GM21360 (cell line): Measurements from ENCODE around the gene SHISAL1.

Experiments
- ATAC-seq: cut with Tn5 transposase; IDR thresholded peaks from one replicate; pipeline ENCODE4 v1.9.1; 2021; ENCODE audit warnings: mild to moderate bottlenecking, moderate library complexity; ENCODE audit not compliant: unreplicated experiment

Gene SHISAL1

GRCh38 chr22:44344407-44344806 is 31.7 kb upstream of the SHISAL1 start:
- no peak for ATAC-seq

GRCh38 chr22:44342347-44342956 is 29.7 kb upstream of the SHISAL1 start:
- ATAC-seq: no peak

GRCh38 chr22:44341431-44342346 is 28.9 kb upstream of the SHISAL1 start:
- ATAC-seq: no peak

- ATAC-seq: no peak
These were observed 27.8 kb upstream of the SHISAL1 start for GRCh38 chr22:44340271-44341239.

- ATAC-seq: no peak
These were observed 26.2 kb upstream of the SHISAL1 start for GRCh38 chr22:44338906-44339305.

GRCh38 chr22:44338177-44338810 is 25.5 kb upstream of the SHISAL1 start:
- no peak for ATAC-seq

GRCh38 chr22:44337678-44338004 is 24.9 kb upstream of the SHISAL1 start:
- ATAC-seq: no peak

- ATAC-seq: no peak
These were observed 24.4 kb upstream of the SHISAL1 start for GRCh38 chr22:44336962-44337677.

- ATAC-seq: no peak
These were observed 23.4 kb upstream of the SHISAL1 start for GRCh38 chr22:44335903-44336803.

- no peak for ATAC-seq
These were observed 22.5 kb upstream of the SHISAL1 start for GRCh38 chr22:44335066-44335839.

- ATAC-seq: no peak
These were observed 21.3 kb upstream of the SHISAL1 start for GRCh38 chr22:44333847-44334635.

GRCh38 chr22:44332946-44333345 is 20.2 kb upstream of the SHISAL1 start:
- no peak for ATAC-seq

GRCh38 chr22:44331881-44332714 is 19.3 kb upstream of the SHISAL1 start:
- no peak for ATAC-seq

GRCh38 chr22:44330744-44331660 is 18.3 kb upstream of the SHISAL1 start:
- ATAC-seq: no peak

GRCh38 chr22:44330188-44330743 is 17.5 kb upstream of the SHISAL1 start:
- no peak for ATAC-seq
